RWPE2 (cell line): ENCODE data around the gene ATP6V0E1.
"Not testable (repeated sequence)": the region's sequence is repeated elsewhere in the genome, so short reads cannot be mapped to it uniquely, and the experiment has no call there.

Experiments used
- ATAC-seq: fragments of 200-7000 bp; cut with Tn5 transposase; 3 replicates; pipeline ENCODE4 v1.9.1; 2021; ENCODE audit warnings: low read depth
- DNase-seq: peaks from one replicate; pipeline ENCODE4 v3.0.0-alpha.2; 2020; ENCODE audit warnings: low spot score
- H3K27ac ChIP-seq: fragments of 450-650 bp; 2 replicates; pipeline ENCODE4 v1.5.1; 2017; ENCODE audit warnings: mild to moderate bottlenecking; ENCODE audit not compliant: poor library complexity, severe bottlenecking
- H3K27me3 ChIP-seq: fragments of 250-450 bp; sonication (Bioruptor Pico); 2 replicates; pipeline ENCODE4 v1.5.1; 2021; ENCODE audit warnings: mild to moderate bottlenecking, moderate library complexity; ENCODE audit not compliant: insufficient read depth, poor library complexity, severe bottlenecking
- H3K36me3 ChIP-seq: fragments of 250-450 bp; sonication (Bioruptor Pico); 2 replicates; pipeline ENCODE4 v1.5.1; 2020; ENCODE audit warnings: low read depth, mild to moderate bottlenecking, moderate library complexity
- H3K4me1 ChIP-seq: fragments of 250-450 bp; sonication (Bioruptor Pico); 2 replicates; pipeline ENCODE4 v1.5.1; 2021; ENCODE audit warnings: mild to moderate bottlenecking, moderate library complexity; ENCODE audit not compliant: insufficient read depth, poor library complexity, severe bottlenecking
- H3K4me3 ChIP-seq: fragments of 250-450 bp; sonication (Bioruptor Pico); 2 replicates; pipeline ENCODE4 v1.5.1; 2021; ENCODE audit warnings: mild to moderate bottlenecking, moderate library complexity; ENCODE audit not compliant: severe bottlenecking
- H3K9me3 ChIP-seq: fragments of 250-450 bp; sonication (Bioruptor Pico); 2 replicates; pipeline ENCODE4 v1.5.1; 2021; ENCODE audit warnings: mild to moderate bottlenecking, moderate library complexity; ENCODE audit not compliant: severe bottlenecking
- CTCF ChIP-seq: fragments of 450-650 bp; IDR thresholded peaks from one replicate; pipeline ENCODE4 v1.5.1; 2017; ENCODE audit warnings: mild to moderate bottlenecking, moderate library complexity; ENCODE audit not compliant: poor library complexity, severe bottlenecking

The ATP6V0E1 gene

GRCh38 chr5:173012882-173013281 is 29.3 kb downstream of the ATP6V0E1 start:
- ATAC-seq (no peak), DNase-seq (no peak)
- H3K27ac ChIP-seq: no peak overlapping the region
- no peaks in the 10 kb centered on the region for H3K36me3 ChIP-seq
- no peak overlapping the region for H3K4me3 ChIP-seq
- H3K9me3 ChIP-seq: no peaks in the 10 kb centered on the region
- no peak for TF ChIP-seq CTCF
- H3K27me3 ChIP-seq: no peaks in the 10 kb centered on the region
- H3K4me1 ChIP-seq: peaks cover 29% of the 10 kb centered on the region

DNA sequence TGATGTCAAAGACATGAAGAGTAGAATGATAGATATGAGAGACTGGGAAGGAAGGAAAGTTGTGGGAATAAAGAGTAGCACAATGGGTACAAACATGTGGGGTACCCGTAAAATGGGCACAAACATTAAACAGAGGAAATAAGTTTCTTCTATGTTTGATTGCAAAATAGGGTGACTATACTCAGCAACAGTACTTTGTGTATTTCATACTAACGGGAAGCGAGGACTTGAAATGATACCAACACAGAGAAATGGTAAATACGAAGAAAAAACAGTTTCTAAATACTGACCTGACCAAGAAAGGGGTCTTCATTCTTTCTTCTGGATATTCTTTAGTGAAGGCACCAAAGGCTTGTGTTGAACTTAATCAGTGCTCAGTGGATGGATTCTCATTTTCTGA is 31.1 kb downstream of the ATP6V0E1 start:
- TF ChIP-seq CTCF: no peak
- Histone ChIP-seq H3K27me3 (no peaks in the 10 kb centered on the region), H3K27ac (no peak overlapping the region), H3K36me3 (no peaks in the 10 kb centered on the region), H3K4me3 (no peak overlapping the region), H3K9me3 (no peaks in the 10 kb centered on the region), H3K4me1 (peaks cover 29% of the 10 kb centered on the region)
- DNase-seq (no peak), ATAC-seq (no peak)

GRCh38 chr5:173015192-173015591 is 31.6 kb downstream of the ATP6V0E1 start:
- H3K27ac ChIP-seq: peak overlapping the region; percentile 54
- ATAC-seq: no peak

DNA sequence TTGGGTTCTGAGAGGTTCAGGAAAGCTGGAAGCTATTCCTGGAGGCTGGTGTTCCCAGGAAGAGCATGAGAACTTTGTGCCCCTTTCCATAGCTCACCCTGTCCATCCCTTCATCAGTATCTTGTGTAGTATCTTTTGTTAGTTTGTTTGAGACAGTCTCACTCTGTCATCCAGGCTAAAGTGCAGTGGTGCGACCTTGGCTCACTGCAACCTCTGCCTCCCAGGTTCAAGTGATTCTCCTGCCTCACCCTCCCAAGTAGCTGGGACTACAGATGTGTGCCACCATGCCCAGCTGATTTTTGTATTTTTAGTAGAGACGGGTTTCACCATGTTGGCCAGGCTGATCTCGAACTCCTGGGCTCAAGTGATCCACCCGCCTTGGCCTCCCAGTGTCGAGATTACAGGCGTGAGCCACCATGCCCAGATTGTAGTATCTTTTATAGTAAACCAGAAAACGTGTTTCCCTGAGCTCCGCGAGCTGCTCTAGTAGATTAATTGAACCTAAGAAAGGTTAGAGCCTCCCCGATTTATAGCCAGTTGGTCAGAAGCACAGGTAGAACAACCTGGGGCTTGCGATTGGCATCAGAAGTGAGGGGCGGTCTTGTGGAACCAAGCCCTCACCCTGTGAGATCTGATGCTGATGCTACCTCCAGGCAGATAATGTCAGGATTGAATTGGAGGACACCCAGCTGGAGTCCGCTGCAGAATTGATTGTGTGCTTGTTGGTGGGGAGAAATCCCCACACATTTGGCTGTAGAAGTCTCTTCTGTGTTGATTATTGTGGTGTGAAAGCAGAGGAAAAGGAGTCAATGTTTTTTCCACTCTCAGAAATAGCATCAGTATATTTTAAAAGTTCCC is 32.3 kb downstream of the ATP6V0E1 start:
- H3K4me3 ChIP-seq: no peak overlapping the region
- no peak for TF ChIP-seq CTCF
- no peaks in the 10 kb centered on the region for H3K9me3 ChIP-seq
- H3K27me3 ChIP-seq: no peaks in the 10 kb centered on the region
- H3K4me1 ChIP-seq: peaks cover 29% of the 10 kb centered on the region
- peak overlapping the region; percentile 54 for H3K27ac ChIP-seq
- no peaks in the 10 kb centered on the region; the same call in 1 of the 2 replicates for H3K36me3 ChIP-seq
- DNase-seq (no peak), ATAC-seq (no peak)

More at GRCh38 chr5:173015192-173015591, 31.6 kb downstream of the ATP6V0E1 start:
- DNase-seq: no peak
- H3K27me3 ChIP-seq: no peaks in the 10 kb centered on the region
- peaks cover 29% of the 10 kb centered on the region for H3K4me1 ChIP-seq
- H3K4me3 ChIP-seq: no peak overlapping the region
- no peak for TF ChIP-seq CTCF
- no peaks in the 10 kb centered on the region for H3K9me3 ChIP-seq
- no peaks in the 10 kb centered on the region; the same call in 1 of the 2 replicates for H3K36me3 ChIP-seq

GRCh38 chr5:173016598-173017046 is 33.1 kb downstream of the ATP6V0E1 start:
- no peaks in the 10 kb centered on the region for H3K27me3 ChIP-seq
- no peak overlapping the region for H3K4me3 ChIP-seq
- H3K36me3 ChIP-seq: peaks cover 3% of the 10 kb centered on the region
- peaks cover 24% of the 10 kb centered on the region for H3K4me1 ChIP-seq
- no peak for DNase-seq
- ATAC-seq: peak; percentile 80
- no peaks in the 10 kb centered on the region for H3K9me3 ChIP-seq
- peak overlapping the region; percentile 54 for H3K27ac ChIP-seq
- no peak for TF ChIP-seq CTCF

- Histone ChIP-seq H3K27ac (peak overlapping the region; percentile 54), H3K4me1 (peaks cover 22% of the 10 kb centered on the region)
- not testable (repeated sequence) for H3K4me3 ChIP-seq, ATAC-seq, DNase-seq, H3K27me3 ChIP-seq, H3K36me3 ChIP-seq, H3K9me3 ChIP-seq
These were observed 33.5 kb downstream of the ATP6V0E1 start for GRCh38 chr5:173017087-173017486.
